ENCODE data around the gene FAH. TPM values are rescaled to one million over a fixed set of nuclear protein-coding genes. Genes with fewer than 3 reads are reported as not detected.

The FAH gene
- total and polyA plus RNA-seq, 10 of the 15 experiments (the other 5 are each of a cell fraction or from before 2014, with no cell fraction given): 36.3 to 121 (median 62.0) TPM

- TF ChIP-seq NFYB (IDR thresholded peaks at IDR 0.05; ENCODE audit: insufficient read depth, low read depth, low read length): no peak
Measured at GRCh38 chr15:80214910-80215309, 62.1 kb downstream of the FAH start (continued).

- ChIA-PET POLR2A (no interaction called here), RAD21 (ENCODE audit: unreplicated experiment) (no interaction called here), CTCF (interaction anchor here (1.7 kb wide), 1 partner anchor 22 kb away, joined by 4 read pairs; no protein-coding TSS in a partner anchor), SMC1A (ENCODE audit: uncharacterized antibody, unreplicated experiment) (no interaction called here)
- Histone ChIP-seq H3K9me3 (replicated peaks; ENCODE audit: control insufficient read depth, insufficient read depth, low read length) (no peaks in the 10 kb centered on the region), H3K4me2 (ENCODE audit: control insufficient read depth, insufficient read depth) (no peak overlapping the region), H3K27ac (ENCODE audit: control insufficient read depth, insufficient read depth) (no peak overlapping the region), H4K20me1 (ENCODE audit: control insufficient read depth, insufficient read depth) (no peaks in the 10 kb centered on the region), H3K4me1 (ENCODE audit: control insufficient read depth, insufficient read depth, low read length) (peaks cover 3% of the 10 kb centered on the region), H2AFZ (ENCODE audit: control insufficient read depth, low read depth, low read length) (no peak overlapping the region), H3K36me3 (ENCODE audit: control insufficient read depth in 2 of 2, insufficient read depth in 2 of 2, low read length in 1 of 2) (no peaks in the 10 kb centered on the region), H3K27me3 (replicated peaks in 1 of 2; ENCODE audit: control insufficient read depth in 2 of 2, insufficient read depth in 2 of 2, low read length in 1 of 2) (no peaks in the 10 kb centered on the region; a peak in 1 of 4 replicates), H3K9ac (ENCODE audit: control insufficient read depth, insufficient read depth, low read length) (no peak overlapping the region), H3K79me2 (ENCODE audit: control insufficient read depth, insufficient read depth, low read length) (no peaks in the 10 kb centered on the region), H3K4me3 (no peak overlapping the region)
- ATAC-seq (no peak), DNase-seq (ENCODE audit: low read depth, low spot score) (no peak), FAIRE-seq (no peak)
- intact Hi-C loops (cut with micrococcal nuclease; ENCODE audit: unreplicated experiment) (no loop called here), in situ Hi-C loops (cut with MboI) (no loop called here)
- TF ChIP-seq BCLAF1 (IDR thresholded peaks at IDR 0.05) (no peak), HSF1 (IDR thresholded peaks at IDR 0.05; ENCODE audit: low read depth, low read length) (no peak), PAX5 (IDR thresholded peaks at IDR 0.05; ENCODE audit: borderline replicate concordance, low read depth, low read length) (no peak), NFYA (IDR thresholded peaks at IDR 0.05; ENCODE audit: borderline replicate concordance, low read depth, low read length) (no peak), E2F4 (IDR thresholded peaks at IDR 0.05; ENCODE audit: low read depth, low read length) (no peak)
- BruUV-seq (replicated peaks): no TSS peak
- WGBS (ENCODE audit: insufficient coverage, insufficient replicate concordance, low lambda C conversion rate, missing lambda C conversion rate): 80% methylated on average over 5 of the region's 5 CpGs
Measured at GRCh38 chr15:80216141-80216540, 63.3 kb downstream of the FAH start.
